H1 (cell line): ENCODE results near the gene C9orf43. TPM values are rescaled to one million over a fixed set of nuclear protein-coding genes. Genes with fewer than 3 reads are reported as not detected.
A peak's percentile ranks its signal among the peaks of the same experiment; 100 is the strongest.

Experiments
- ASH2L ChIP-seq: fragments of 200-600, 300-600 bp; sonication (generic); IDR thresholded peaks from one replicate; pipeline ENCODE4 v1.7.1; 2017; ENCODE audit warnings: low read length
- BRCA1 ChIP-seq: IDR thresholded peaks from 2 replicates; pipeline ENCODE4 v1.6.1; 2012; ENCODE audit warnings: low read depth, low read length, improper control_type of control experiment
- CHD2 ChIP-seq: IDR thresholded peaks from 2 replicates; pipeline ENCODE4 v1.6.1; 2012; ENCODE audit warnings: low read length, improper control_type of control experiment
- CREB1 ChIP-seq: IDR thresholded peaks from 2 replicates; pipeline ENCODE4 v1.6.1; 2012; ENCODE audit warnings: inconsistent platforms
- EGR1 ChIP-seq: IDR thresholded peaks from 2 replicates; pipeline ENCODE4 v1.6.1; 2011; ENCODE audit warnings: low read depth, low read length, borderline replicate concordance
- KDM4A ChIP-seq: IDR thresholded peaks from one replicate; pipeline ENCODE4 v1.7.1; 2012; ENCODE audit warnings: low read depth, mild to moderate bottlenecking, moderate library complexity, low read length, inconsistent platforms; ENCODE audit not compliant: severe bottlenecking
- KDM5A ChIP-seq: fragments of 200-600 bp; IDR thresholded peaks from 2 replicates; pipeline ENCODE4 v1.7.1; 2012; ENCODE audit warnings: mild to moderate bottlenecking, low read length, inconsistent platforms, mixed read lengths
- NRF1 ChIP-seq: IDR thresholded peaks from 2 replicates; pipeline ENCODE4 v1.6.1; 2011; ENCODE audit warnings: mild to moderate bottlenecking, low read depth, low read length, improper control_type of control experiment
- PHF8 ChIP-seq: fragments of 200-600 bp; sonication (generic); conservative IDR thresholded peaks from 2 replicates; pipeline ENCODE4 v1.7.1; 2012; ENCODE audit warnings: low read depth, mild to moderate bottlenecking, inconsistent platforms, low read length, moderate library complexity
- POLR2AphosphoS5 ChIP-seq: IDR thresholded peaks from 2 replicates; pipeline ENCODE4 v1.6.1; 2011; ENCODE audit warnings: low read depth, low read length
- SP1 ChIP-seq: IDR thresholded peaks from 2 replicates; pipeline ENCODE4 v1.6.1; 2011; ENCODE audit warnings: low read depth, low read length
- SP4 ChIP-seq: IDR thresholded peaks from 2 replicates; pipeline ENCODE4 v1.6.1; 2012; ENCODE audit warnings: low read length, inconsistent platforms
- TBP ChIP-seq: IDR thresholded peaks from 2 replicates; pipeline ENCODE4 v1.6.1; 2011; ENCODE audit warnings: low read depth, low read length, improper control_type of control experiment
- polyA plus RNA-seq, 7 experiments: library from polyadenylated mRNA; depleted of rRNA in 3 of 7; stranded (reverse) in 5 of 7; unstranded in 2 of 7; fragments of >200 nt in 5 of 7; fragments of 200-250 nt in 2 of 7; gene quantifications; 1 replicate in 5 of 7; 2 replicates in 1 of 7; 4 replicates in 1 of 7; pipeline versions ENCODE4 v1.2.1 to v1.2.3, GENCODE V29; 2011 to 2013; ENCODE audit warnings: missing spikeins in 2 of 7, mixed read lengths in 2 of 7
- total RNA-seq: library from RNA; stranded (reverse); fragmentation: NEBNext Ultra II Directional; extraction: Animal tissue kit (Norgen Biotek cat#: 25700); gene quantifications from 2 replicates; pipeline ENCODE4 v1.2.1, GENCODE V29; 2021
- TF ChIP-seq, protein P1 (sequence below): IDR thresholded peaks from 2 replicates; pipeline ENCODE4 v1.6.1; 2012; ENCODE audit warnings: inconsistent platforms

Gene C9orf43
- total and polyA plus RNA-seq, 2 of the 8 experiments (the other 6 are each of a cell fraction or from before 2014, with no cell fraction given), result 0.35 to 0.52 TPM

DNA sequence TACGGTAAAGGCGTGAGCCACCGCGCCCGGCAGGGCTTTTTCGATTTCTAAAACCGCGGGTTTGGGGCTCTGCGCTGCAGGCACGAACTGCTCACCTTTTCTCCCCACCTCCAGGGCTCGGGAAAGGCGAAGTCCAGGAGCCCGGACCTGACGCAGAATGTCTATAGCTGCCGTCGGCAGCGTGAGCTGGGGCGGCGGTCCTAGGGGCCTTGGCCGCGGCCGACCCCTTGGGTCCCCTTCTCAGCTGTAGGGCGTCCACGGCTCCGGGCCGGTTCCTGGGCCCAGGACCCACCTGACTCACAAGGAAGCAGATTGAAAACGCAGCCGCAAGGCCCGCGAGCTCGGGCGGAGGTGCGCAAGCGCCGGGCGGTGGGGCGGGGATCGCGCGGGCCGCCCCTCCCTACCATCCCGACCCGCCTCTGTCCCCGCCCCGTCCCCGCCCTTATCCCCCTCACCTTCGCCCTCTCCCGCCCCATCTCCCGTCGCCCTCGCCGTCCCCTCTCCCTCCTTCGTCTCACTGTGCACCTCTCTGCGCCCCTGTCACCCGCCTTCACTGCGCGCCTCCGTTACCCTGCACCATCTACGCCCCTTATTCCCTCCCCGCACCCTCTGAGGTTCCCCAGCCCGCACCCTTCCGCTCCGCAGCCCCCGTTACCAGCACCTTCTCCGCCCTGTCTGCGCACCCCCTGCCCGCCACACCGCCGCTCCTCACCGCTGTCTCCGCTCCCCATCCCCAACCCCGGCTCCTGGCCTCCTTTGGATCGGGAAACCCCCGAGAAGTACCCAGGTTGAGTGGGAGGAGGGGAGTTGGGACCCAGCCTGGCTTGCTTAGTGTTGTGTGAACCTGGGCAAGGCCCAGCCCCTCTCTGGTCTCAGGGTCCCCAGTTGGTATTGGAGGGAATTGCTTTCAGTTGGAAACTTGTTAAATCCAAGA lies 33.6 kb upstream of the C9orf43 start, which contains the start of gene HDHD3 (continued):
- TF ChIP-seq SP4 (no peak), ASH2L (peak; percentile 98), NRF1 (peak; percentile 80), EGR1 (0 out of 2 replicates have a peak, but pooled peaks have one; percentile 30), KDM5A (no peak), TBP (peak; percentile 58; the same call in 1 of the 2 replicates), POLR2AphosphoS5 (peak; percentile 54; the same call in 1 of the 2 replicates), KDM4A (peak; percentile 94), BRCA1 (no peak), SP1 (peak; percentile 44; the same call in 1 of the 2 replicates), CREB1 (peak; percentile 47), PHF8 (peak; percentile 70), CHD2 (no peak)
- TF ChIP-seq, protein P1, sequence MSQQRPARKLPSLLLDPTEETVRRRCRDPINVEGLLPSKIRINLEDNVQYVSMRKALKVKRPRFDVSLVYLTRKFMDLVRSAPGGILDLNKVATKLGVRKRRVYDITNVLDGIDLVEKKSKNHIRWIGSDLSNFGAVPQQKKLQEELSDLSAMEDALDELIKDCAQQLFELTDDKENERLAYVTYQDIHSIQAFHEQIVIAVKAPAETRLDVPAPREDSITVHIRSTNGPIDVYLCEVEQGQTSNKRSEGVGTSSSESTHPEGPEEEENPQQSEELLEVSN, result no peak
